HL-60/S4 (cell line): ENCODE measurements around the gene OR2T29.
"Not testable (repeated sequence)": the region's sequence is repeated elsewhere in the genome, so short reads cannot be mapped to it uniquely, and the experiment has no call there.

Experiments
- in situ Hi-C: fragments of 300-500 bp; cut with MboI; formaldehyde crosslinking; loops from 2 replicates; pipeline ENCODE4 v1.14.3; 2022; ENCODE audit warnings: low sequenced_read_pairs

The OR2T29 gene

DNA sequence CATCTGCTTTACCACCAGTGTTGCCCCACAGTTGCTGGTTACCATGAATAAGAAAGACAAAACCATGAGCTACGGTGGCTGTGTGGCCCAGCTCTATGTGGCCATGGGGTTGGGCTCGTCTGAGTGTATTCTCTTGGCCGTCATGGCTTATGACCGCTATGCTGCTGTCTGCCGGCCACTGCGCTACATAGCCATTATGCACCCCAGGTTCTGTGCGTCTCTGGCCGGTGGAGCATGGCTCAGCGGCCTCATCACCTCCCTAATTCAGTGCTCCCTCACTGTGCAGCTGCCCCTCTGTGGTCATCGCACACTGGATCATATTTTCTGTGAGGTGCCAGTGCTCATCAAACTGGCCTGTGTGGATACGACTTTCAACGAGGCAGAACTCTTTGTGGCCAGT, 40.7 kb downstream of the OR2T29 start:
- in situ Hi-C loops: no loop called here

DNA sequence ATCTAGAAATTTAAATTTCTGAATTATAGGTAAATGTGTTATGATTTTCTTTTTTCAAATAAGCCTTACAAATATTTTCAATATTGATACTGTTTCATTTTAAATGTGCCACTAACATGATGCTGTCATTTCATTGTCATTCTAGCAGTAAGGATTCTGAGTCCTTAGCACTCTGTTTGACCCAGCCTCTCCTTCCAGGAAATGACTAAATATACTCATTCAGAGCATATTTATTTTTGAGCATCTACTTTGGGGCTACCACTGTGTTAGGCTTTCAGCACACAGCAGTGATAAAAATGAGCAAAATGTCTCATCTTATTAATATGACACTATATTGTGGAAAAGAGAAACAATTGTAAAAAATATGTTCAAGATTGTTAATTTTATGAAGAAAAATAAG, 52.4 kb downstream of the OR2T29 start:
- in situ Hi-C loops: not testable (repeated sequence)

DNA sequence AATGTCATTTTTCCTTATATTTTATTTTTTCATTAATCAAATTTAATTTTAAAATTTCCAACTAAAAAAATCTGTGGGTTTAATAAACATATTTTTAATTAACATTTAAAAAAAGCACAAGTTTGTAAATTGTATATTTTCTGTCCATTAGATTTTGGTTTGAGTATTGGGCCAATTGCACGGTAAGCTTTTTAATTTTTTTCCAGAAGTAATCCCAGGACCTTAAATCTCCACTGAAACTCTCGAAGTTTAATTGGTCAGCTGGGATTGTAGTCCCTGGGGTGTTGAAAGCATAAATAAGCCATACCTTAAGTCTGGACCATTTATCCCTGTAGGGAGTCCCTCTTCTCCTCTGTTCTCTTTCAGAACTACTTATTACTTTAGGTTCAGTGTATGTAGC, 54.8 kb downstream of the OR2T29 start, which contains the start of gene OR2G6:
Gene OR2G6, plus strand, starts transcription at position 301 of the 400 bp plus-strand sequence. CDS start 13,574 bp downstream, outside the sequence.
- in situ Hi-C loops: not testable (repeated sequence)
